GM23248 (cell line): Measurements from ENCODE around the gene CCDC197. TPM values are rescaled to one million over a fixed set of nuclear protein-coding genes. Genes with fewer than 3 reads are reported as not detected.

Source experiments
- DNase-seq: peaks from one replicate; pipeline ENCODE4 v3.0.0-alpha.2; 2015
- H2AFZ ChIP-seq: fragments of 200-600 bp; sonication (generic); 2 replicates; pipeline ENCODE4 v1.6.1; 2016; ENCODE audit warnings: antibody characterized with exemption
- H3F3A ChIP-seq: fragments of 200-600 bp; sonication (generic); 2 replicates; pipeline ENCODE4 v1.6.1; 2016; ENCODE audit warnings: mild to moderate bottlenecking, antibody characterized with exemption, mixed run types; ENCODE audit not compliant: insufficient read depth
- H3K27ac ChIP-seq: fragments of 200-600 bp; sonication (generic); 2 replicates; pipeline ENCODE4 v1.5.1; 2016; ENCODE audit warnings: mild to moderate bottlenecking
- H3K27me3 ChIP-seq: fragments of 200-600 bp; sonication (generic); replicated peaks from 2 replicates; pipeline ENCODE4 v1.6.1; 2016; ENCODE audit warnings: mild to moderate bottlenecking; ENCODE audit not compliant: insufficient read depth
- H3K36me3 ChIP-seq: fragments of 200-600 bp; sonication (generic); 2 replicates; pipeline ENCODE4 v1.6.1; 2016; ENCODE audit warnings: low read depth, mild to moderate bottlenecking
- H3K4me1 ChIP-seq: fragments of 200-600 bp; sonication (generic); 2 replicates; pipeline ENCODE4 v1.6.1; 2016; ENCODE audit warnings: mild to moderate bottlenecking; ENCODE audit not compliant: insufficient read depth
- H3K4me2 ChIP-seq: fragments of 200-600 bp; sonication (generic); one replicate; pipeline ENCODE4 v1.6.1; 2016; ENCODE audit warnings: mild to moderate bottlenecking; ENCODE audit not compliant: unreplicated experiment
- H3K4me3 ChIP-seq: fragments of 200-600 bp; sonication (generic); 2 replicates; pipeline ENCODE4 v1.5.1; 2016; ENCODE audit warnings: mild to moderate bottlenecking
- H3K79me2 ChIP-seq: fragments of 200-600 bp; sonication (generic); 2 replicates; pipeline ENCODE4 v1.6.1; 2016; ENCODE audit warnings: mild to moderate bottlenecking; ENCODE audit not compliant: insufficient read depth
- H3K9ac ChIP-seq: fragments of 200-600 bp; sonication (generic); 2 replicates; pipeline ENCODE4 v1.6.1; 2016; ENCODE audit warnings: mild to moderate bottlenecking
- H3K9me2 ChIP-seq: fragments of 200-600 bp; sonication (generic); 2 replicates; pipeline ENCODE4 v1.6.1; 2016; ENCODE audit warnings: mixed run types, mild to moderate bottlenecking, moderate library complexity; ENCODE audit not compliant: insufficient read depth
- H3K9me3 ChIP-seq: fragments of 200-600 bp; sonication (generic); one replicate; pipeline ENCODE4 v1.6.1; 2017; ENCODE audit warnings: low read depth
- H4K20me1 ChIP-seq: fragments of 200-600 bp; sonication (generic); 2 replicates; pipeline ENCODE4 v1.6.0; 2016; ENCODE audit not compliant: insufficient read depth
- EZH2 ChIP-seq: fragments of 200-600 bp; sonication (generic); IDR thresholded peaks from 2 replicates; pipeline ENCODE4 v1.6.1; 2018; ENCODE audit warnings: antibody characterized with exemption, mild to moderate bottlenecking; ENCODE audit not compliant: insufficient read depth, poor library complexity, severe bottlenecking
- EZH2phosphoT487 ChIP-seq: fragments of 200-600 bp; sonication (generic); IDR thresholded peaks from 2 replicates; pipeline ENCODE4 v1.6.1; 2018; ENCODE audit warnings: antibody characterized with exemption, moderate library complexity, mild to moderate bottlenecking, low read depth; ENCODE audit not compliant: insufficient read depth
- WGBS, 2 experiments: methylation state at CpG; one replicate each; pipeline ENCODE4 v1.1.6; 2015 to 2017; ENCODE audit warnings: low lambda C conversion rate in 2 of 2, low coverage in 1 of 2; ENCODE audit errors: missing lambda C conversion rate in 2 of 2; 5-methylcytosine and 5-hydroxymethylcytosine counted together
- in situ Hi-C: fragments of 300-500 bp; cut with MboI; formaldehyde crosslinking; loops from 2 replicates; pipeline ENCODE4 v1.15.0; 2020
- polyA plus RNA-seq: library from polyadenylated mRNA; unstranded; fragments of >200 nt; fragmentation: Nextera tagmentation; extraction: Ambion mirVana; gene quantifications from 2 replicates; pipeline ENCODE4 v1.2.1, GENCODE V29; 2016
- total RNA-seq: library from RNA; depleted of rRNA; stranded (reverse); fragments of >200 nt; shearing (Covaris generic); gene quantifications from 2 replicates; pipeline ENCODE4 v1.2.3, GENCODE V29; 2014

Gene CCDC197
- total and polyA plus RNA-seq, 2 experiments from 2014 or later: not detected

DNA sequence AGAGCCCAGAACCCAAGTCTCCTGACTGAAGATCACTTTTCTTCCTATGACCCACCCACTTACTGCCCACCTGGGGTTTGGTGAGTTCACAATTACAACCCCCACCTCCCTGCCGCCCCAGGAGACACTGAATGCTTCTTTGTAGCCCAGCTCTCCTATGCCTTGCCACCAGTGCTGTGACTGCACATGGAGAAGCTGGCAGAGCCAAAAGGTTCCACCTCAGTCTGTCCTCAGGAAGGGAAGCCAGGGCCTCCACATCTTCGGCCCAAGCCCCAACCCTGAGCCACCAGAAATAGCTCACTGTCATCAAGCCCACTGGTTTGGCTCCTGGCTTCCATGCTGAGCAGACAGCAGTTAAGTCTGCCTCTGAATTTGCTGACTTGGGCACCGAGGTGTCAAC, 54.7 kb downstream of the CCDC197 start:
- no peaks in the 10 kb centered on the region for H4K20me1 ChIP-seq
- TF ChIP-seq EZH2 (no peak), EZH2phosphoT487 (no peak)
- H3K79me2 ChIP-seq: peaks cover 16% of the 10 kb centered on the region; the same call in 1 of the 2 replicates
- no peak overlapping the region for H2AFZ ChIP-seq
- no peak overlapping the region for H3K9ac ChIP-seq
- H3K9me2 ChIP-seq: no peaks in the 10 kb centered on the region
- in situ Hi-C loops: no loop called here
- no peaks in the 10 kb centered on the region for H3K9me3 ChIP-seq
- peaks cover 52% of the 10 kb centered on the region for H3K36me3 ChIP-seq
- 68 to 74% methylated on average over 3 of the region's 3 CpGs for WGBS, 2 experiments
- no peak overlapping the region for H3K4me3 ChIP-seq
- no peak for DNase-seq
- no peaks in the 10 kb centered on the region for H3K4me1 ChIP-seq
- H3K27ac ChIP-seq: no peak overlapping the region
- no peaks in the 10 kb centered on the region; the same call in 1 of the 2 replicates for H3F3A ChIP-seq
- H3K4me2 ChIP-seq: no peak overlapping the region
- no peaks in the 10 kb centered on the region for H3K27me3 ChIP-seq

DNA sequence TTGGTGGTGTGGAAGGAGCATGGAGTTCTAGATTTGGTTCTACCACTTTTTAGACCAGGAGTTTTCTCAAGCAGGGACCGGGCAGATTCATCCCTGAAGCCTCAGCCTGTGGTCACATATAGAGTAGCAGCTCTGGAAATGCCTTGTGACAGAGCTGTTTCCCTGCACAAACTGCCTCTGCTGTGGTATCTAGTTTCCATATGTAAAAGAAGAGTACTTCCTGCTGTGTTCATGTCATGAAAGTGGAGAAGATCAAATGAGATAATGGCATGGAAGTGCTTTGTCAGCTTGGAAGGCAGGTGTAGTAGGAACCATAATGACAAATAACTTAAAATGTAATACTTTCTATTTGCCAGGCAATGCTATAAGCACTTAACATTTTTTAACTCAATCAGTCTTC, 55.1 kb downstream of the CCDC197 start:
- H4K20me1 ChIP-seq: no peaks in the 10 kb centered on the region
- no peak for TF ChIP-seq EZH2
- no peak for TF ChIP-seq EZH2phosphoT487
- no peak overlapping the region for H3K9ac ChIP-seq
- no peaks in the 10 kb centered on the region; the same call in 1 of the 2 replicates for H3F3A ChIP-seq
- peaks cover 56% of the 10 kb centered on the region for H3K36me3 ChIP-seq
- H3K9me2 ChIP-seq: no peaks in the 10 kb centered on the region
- peaks cover 20% of the 10 kb centered on the region; the same call in 1 of the 2 replicates for H3K79me2 ChIP-seq
- 29 to 59% methylated on average over 1 of the region's 1 CpG for WGBS, 2 experiments
- in situ Hi-C loops: no loop called here
- no peak for DNase-seq
- H3K27ac ChIP-seq: no peak overlapping the region
- H3K4me3 ChIP-seq: no peak overlapping the region
- no peaks in the 10 kb centered on the region for H3K27me3 ChIP-seq
- H3K9me3 ChIP-seq: no peaks in the 10 kb centered on the region
- H2AFZ ChIP-seq: no peak overlapping the region
- no peak overlapping the region for H3K4me2 ChIP-seq
- no peaks in the 10 kb centered on the region for H3K4me1 ChIP-seq

DNA sequence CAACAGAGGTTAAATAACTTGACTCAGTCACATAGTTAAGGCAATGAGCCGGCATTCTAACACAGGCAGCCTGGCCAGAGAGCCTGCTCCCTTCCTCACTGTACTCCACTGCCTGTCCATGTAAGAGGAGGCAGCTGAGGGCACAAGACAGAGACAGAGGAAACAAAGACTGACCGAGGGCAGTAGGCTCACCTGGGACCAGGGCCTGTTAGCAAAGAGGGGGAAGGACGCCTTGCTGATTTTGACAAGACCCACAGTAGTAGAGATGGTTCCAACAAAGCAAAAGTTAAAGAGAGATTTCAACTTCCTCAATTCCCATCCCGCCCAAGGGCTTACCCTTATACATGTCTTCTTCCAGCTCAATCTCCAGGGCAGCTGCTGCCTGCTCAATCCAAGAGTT, 55.6 kb downstream of the CCDC197 start:
- H3F3A ChIP-seq: no peaks in the 10 kb centered on the region; the same call in 1 of the 2 replicates
- H3K4me1 ChIP-seq: no peaks in the 10 kb centered on the region
- no peak overlapping the region for H2AFZ ChIP-seq
- H3K4me2 ChIP-seq: no peak overlapping the region
- TF ChIP-seq EZH2 (no peak), EZH2phosphoT487 (no peak)
- no peaks in the 10 kb centered on the region for H4K20me1 ChIP-seq
- H3K27me3 ChIP-seq: no peaks in the 10 kb centered on the region
- peaks cover 25% of the 10 kb centered on the region for H3K79me2 ChIP-seq
- 98% methylated on average over 4 of the region's 4 CpGs for WGBS, 2 experiments
- H3K36me3 ChIP-seq: peaks cover 60% of the 10 kb centered on the region
- H3K9ac ChIP-seq: no peak overlapping the region
- no peaks in the 10 kb centered on the region for H3K9me3 ChIP-seq
- no peak overlapping the region for H3K27ac ChIP-seq
- DNase-seq: no peak
- H3K4me3 ChIP-seq: no peak overlapping the region
- no peaks in the 10 kb centered on the region for H3K9me2 ChIP-seq
- in situ Hi-C loops: no loop called here

DNA sequence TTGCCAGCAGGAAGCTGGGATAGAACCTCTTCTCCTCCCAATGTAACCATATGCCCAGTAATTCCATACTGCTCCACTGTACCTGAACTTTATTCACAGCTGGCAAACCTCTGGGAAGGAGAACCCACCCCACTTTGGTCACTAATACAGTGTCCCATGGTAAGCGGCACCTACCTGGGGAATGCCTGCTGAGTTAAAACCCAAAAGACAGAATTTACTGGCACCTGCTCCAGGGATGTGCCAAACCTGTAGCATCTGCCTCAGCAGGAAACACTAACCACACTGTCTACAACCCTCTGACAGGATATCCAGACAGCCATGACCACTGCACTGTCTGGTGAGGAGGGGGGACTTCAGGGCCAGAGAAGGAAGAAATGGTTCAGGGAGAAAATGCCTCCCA, 57.3 kb downstream of the CCDC197 start:
- H3F3A ChIP-seq: no peaks in the 10 kb centered on the region
- no peaks in the 10 kb centered on the region for H3K9me2 ChIP-seq
- no peaks in the 10 kb centered on the region for H3K27me3 ChIP-seq
- H3K27ac ChIP-seq: no peak overlapping the region
- H3K4me1 ChIP-seq: no peaks in the 10 kb centered on the region
- H2AFZ ChIP-seq: no peak overlapping the region
- no peak overlapping the region for H3K4me2 ChIP-seq
- 95 to 100% methylated on average over 1 of the region's 1 CpG for WGBS, 2 experiments
- H4K20me1 ChIP-seq: peaks cover 4% of the 10 kb centered on the region; the same call in 1 of the 2 replicates
- no peak for DNase-seq
- no peak overlapping the region for H3K4me3 ChIP-seq
- in situ Hi-C loops: no loop called here
- TF ChIP-seq EZH2 (no peak), EZH2phosphoT487 (no peak)
- no peak overlapping the region for H3K9ac ChIP-seq
- no peaks in the 10 kb centered on the region for H3K9me3 ChIP-seq
- peaks cover 65% of the 10 kb centered on the region for H3K36me3 ChIP-seq
- peaks cover 42% of the 10 kb centered on the region for H3K79me2 ChIP-seq

DNA sequence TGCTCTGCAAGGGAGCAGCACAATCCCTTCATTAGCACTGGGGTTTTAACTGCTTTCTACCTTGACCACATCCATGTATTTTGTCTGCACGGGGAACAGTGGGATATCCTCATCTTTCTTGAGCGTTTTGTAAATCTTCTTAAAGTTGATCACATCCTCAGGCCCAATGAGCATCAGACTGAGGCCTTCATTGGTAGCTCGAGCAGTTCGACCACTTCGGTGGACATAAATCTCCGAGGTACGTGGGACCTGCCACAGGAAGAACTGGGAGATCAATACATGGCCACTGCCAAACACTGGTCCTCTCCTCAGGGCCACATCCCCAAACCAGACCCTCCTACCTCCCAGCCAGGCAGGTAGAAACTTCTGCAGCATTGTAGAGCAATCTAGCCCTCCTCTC, 57.8 kb downstream of the CCDC197 start:
- Histone ChIP-seq H3K9me3 (no peaks in the 10 kb centered on the region), H2AFZ (no peak overlapping the region), H3K79me2 (peaks cover 46% of the 10 kb centered on the region), H3K36me3 (peaks cover 70% of the 10 kb centered on the region), H3K4me3 (no peak overlapping the region), H3K9me2 (no peaks in the 10 kb centered on the region), H3K4me2 (no peak overlapping the region), H3K4me1 (no peaks in the 10 kb centered on the region), H3F3A (no peaks in the 10 kb centered on the region), H4K20me1 (peaks cover 4% of the 10 kb centered on the region; the same call in 1 of the 2 replicates), H3K9ac (no peak overlapping the region), H3K27me3 (no peaks in the 10 kb centered on the region), H3K27ac (no peak overlapping the region)
- TF ChIP-seq EZH2: no peak
- TF ChIP-seq EZH2phosphoT487: no peak
- 94 to 96% methylated on average over 7 of the region's 7 CpGs for WGBS, 2 experiments
- in situ Hi-C loops: no loop called here
- DNase-seq: no peak
